HG03095 (cell line): ENCODE measurements around the gene SMIM22.

ENCODE experiments used
- ATAC-seq: cut with Tn5 transposase; IDR thresholded peaks from one replicate; pipeline ENCODE4 v1.9.1; 2021; ENCODE audit warnings: moderate library complexity; ENCODE audit not compliant: unreplicated experiment

SMIM22 gene

DNA sequence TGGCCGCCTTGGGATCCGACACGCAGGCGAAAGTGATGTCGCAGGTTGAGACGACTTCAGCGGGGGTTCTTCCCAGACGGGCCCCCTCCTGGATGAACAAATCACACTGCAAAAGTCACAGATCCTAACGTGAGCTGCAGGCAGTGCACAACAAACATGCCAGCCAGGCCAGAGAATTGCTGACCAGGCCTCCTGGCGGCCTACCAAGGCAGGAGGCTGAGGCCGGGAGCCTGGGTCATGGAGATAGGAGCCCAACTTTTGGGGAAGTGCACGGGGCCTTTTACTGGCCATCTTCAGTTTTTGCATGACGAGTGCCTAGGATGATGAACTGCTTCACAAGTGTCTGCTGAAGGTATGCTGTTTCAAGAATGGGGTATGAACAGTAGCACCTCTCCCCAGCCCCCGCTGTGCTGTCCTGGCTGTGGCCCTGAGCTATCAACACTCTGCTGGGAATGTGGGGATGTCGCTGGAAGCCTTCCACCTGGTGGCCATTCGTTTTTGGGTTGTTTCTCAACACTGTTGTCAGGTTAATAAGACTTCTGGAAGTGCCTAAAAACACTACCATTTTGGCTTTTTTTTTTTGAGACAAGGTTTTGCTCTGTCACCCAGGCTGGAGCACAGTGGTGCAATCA, 19.5 kb downstream of the SMIM22 start:
- ATAC-seq: no peak

DNA sequence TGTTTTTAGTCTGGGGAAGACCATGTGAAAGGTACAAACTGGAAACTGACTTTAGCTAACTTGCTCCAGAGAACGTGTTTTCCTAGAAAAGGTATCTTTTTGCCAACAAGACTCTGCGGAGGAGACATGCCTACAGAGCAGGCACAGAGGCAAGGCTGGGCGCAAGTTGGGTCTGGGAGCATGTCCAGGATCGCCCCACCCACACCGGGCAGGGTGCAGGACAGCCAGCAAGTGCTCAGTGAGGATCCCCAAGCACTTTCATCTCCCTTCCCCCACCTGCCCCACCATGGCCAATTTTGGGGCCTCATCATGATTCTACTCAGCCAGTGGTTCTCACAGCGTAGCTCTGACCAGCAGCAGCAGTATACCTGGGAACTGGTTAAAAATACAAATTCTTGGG, 25.5 kb downstream of the SMIM22 start:
- ATAC-seq: no peak

DNA sequence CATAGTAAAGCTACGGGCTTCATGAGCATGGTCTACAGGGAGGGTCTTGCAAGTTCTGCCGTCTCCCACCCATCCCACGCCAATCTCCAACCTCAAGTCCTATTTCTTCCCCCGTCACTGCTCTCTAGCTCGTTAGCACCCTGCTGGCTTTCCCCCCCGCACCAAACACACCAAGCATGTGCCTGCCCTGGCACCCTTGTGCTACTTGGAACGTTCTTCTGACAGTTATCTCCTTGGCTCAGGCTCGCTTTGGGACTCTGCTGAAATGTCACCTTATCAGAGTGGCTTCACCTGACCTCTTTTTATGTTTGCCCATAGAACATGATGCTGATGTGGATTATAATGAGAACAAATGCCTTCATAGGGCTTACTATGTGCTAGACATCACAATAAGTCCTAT, 30.0 kb downstream of the SMIM22 start:
- no peak for ATAC-seq

DNA sequence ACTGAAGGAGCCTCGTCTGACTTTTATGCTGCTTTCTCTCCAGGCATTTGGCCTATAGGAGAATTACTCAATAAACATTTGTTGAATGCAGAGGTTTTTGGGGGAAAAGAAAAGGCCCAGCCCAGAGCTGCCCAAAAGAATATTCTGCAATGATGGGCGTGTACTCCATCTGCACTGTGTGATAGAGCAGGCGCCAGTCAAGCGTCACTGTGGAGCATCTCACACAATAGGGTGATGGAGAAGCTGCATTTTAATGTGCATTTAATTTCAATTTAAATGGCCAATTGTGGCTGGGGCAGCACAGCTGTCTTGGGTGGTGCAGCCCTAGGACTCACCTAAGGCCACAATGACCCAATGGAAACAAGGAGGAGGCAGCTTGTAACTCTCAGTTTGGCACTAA, 31.4 kb downstream of the SMIM22 start:
- ATAC-seq: no peak

DNA sequence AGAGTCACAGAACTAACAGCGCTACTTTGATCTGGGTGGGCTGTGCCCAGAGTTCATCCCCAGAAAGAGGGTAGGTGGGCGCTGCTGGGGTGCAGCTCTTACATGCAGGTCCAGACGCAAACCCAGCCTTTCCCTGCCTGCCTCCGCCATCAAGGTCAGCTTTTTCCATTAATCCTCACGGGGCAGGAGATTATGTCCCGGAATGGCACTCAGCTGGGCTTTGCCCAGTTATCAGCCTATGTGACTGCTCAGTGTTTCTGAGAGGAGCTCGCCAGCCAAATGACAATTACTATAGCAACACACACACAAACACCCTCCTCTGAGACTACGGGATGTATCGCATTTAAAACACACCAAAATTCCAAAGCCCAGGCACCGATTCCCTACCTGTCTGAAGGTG, 31.8 kb downstream of the SMIM22 start:
- ATAC-seq: no peak

DNA sequence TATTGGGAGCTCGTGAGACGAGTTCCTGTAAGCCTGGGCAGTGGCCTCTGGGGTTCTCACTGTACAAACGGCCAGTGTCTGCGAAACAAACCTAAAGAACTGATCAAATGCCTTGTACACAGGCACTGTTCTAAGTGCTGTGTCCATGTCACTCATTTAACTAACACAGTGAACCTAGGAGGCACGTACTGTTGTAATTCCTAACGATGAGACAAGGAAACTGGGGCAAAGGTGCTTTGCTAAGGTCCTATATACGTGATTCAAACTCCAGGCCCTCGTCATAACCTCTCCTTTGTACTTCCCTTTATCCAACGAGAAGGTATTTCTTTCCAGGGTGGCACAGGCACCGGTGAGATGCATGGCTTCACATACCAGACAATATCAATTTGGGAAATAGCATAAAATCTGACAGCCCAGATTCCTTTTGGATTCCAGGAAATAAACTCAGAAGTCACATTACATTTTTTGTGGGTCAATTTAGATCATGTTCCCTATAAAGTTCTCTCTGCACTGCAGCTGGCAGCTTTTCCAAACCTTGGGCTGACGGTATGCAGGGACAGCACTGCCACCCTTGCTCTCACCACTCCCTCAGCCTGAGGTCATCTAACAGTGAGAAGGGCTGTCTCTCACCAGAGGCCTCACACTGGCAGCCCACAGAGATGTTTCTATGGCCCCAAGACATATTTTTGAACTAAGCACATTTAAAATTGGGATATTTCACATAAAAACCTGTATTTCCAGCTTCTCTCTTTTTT, 33.6 kb downstream of the SMIM22 start:
- ATAC-seq: no peak

DNA sequence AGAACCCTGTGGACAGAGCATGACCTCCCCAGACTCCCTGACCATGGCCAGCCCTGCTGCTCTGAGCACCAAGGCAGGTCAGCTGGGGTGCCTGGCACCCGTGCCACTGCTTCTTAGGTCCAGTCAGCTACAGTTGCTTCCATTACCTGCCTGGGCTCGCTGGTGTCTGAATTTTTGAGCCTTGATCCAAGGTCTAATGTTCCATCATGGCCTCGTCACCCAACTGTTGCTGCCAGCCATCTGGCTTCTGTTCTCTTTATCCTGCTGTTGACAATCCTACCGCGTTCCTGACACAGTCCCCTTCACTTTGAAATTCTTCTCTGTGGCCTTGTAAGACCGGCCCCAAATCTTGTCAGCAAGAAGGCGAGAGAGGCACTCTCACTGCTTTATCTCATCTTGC, 35.2 kb downstream of the SMIM22 start:
- no peak for ATAC-seq

DNA sequence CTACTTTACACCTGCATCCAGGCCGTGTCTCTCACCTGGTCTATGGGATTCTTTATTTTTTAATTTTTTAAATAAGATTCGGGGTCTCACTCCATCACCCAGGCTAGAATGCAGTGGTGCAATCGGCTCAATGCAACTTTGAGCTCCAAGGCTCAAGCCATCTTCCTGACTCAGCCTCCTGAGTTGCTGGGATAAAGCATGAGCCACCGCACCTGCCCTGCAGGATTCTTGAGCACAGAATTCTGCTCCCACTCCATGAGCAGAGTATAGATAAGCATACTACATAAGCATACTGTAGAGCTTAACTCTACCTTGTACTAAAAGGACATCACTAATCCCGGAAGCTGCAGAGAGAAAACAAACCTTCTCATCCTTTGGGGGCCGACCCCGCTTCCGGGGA, 36.4 kb downstream of the SMIM22 start:
- ATAC-seq: no peak

DNA sequence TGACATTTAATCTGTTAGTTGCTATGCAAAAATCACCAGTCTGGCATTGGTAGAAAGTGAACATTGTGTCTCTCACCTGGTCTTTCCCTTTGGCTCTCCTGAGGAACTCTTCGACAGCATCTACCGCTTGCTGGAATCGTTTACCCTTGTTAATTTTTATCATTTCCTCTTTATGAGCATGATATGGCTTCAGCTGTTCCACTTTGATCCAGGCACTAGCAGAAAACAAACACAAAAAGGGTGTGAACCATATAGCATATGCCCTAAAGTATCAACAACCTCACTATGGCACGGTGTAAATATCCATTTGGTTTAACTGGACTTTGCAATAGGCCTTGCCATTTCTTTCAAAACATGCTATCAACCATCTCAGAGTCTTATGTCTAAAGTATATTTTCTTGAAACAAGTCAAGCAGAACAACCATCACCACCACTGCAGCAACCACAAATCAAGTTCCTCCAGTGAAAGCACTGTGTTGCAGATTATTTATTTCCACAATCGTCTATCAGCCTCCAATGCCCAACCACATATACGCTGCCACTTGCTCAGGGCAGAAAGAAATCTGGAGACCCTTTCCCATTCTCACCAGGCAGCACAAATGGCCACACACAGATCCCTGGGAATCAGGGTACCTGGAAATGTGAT, 37.7 kb downstream of the SMIM22 start:
- ATAC-seq: no peak

DNA sequence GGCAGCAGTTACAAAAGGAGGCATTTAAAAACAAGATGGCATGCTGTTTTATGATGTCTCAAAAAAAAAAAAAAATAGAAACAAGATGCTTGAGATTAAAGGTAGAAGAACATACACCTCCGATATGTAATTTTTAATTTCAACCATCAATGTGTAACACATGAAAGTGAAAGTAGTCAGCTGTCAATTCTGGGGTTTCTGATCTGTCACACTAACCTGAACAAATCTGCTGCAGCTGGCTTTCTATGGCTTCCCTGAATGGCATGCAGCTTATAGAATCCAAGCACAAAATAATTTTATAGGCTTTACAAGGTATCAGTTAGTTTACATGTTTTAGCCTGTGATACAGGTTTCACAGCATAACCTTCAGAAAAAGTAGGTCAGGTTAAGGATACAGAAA, 38.4 kb downstream of the SMIM22 start:
- no peak for ATAC-seq

DNA sequence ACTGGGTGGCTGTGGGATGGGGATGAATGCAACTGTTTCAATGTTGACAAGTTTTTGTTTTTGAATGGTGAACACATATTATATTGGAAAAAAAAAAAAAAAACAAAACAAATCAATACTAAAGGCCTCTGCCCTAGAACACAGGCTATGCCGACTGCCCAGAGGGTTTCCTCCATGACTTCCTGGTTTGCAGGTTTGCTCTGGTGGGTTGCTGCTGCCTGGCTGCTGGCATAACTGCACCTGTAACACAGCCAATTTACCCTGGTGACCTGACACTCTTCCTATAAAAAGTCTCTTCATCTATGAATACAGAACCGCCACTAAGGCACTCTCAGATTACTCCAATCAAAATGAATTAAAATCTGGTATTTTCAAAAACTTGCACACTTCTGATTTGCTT, 41.6 kb downstream of the SMIM22 start:
- ATAC-seq: no peak

DNA sequence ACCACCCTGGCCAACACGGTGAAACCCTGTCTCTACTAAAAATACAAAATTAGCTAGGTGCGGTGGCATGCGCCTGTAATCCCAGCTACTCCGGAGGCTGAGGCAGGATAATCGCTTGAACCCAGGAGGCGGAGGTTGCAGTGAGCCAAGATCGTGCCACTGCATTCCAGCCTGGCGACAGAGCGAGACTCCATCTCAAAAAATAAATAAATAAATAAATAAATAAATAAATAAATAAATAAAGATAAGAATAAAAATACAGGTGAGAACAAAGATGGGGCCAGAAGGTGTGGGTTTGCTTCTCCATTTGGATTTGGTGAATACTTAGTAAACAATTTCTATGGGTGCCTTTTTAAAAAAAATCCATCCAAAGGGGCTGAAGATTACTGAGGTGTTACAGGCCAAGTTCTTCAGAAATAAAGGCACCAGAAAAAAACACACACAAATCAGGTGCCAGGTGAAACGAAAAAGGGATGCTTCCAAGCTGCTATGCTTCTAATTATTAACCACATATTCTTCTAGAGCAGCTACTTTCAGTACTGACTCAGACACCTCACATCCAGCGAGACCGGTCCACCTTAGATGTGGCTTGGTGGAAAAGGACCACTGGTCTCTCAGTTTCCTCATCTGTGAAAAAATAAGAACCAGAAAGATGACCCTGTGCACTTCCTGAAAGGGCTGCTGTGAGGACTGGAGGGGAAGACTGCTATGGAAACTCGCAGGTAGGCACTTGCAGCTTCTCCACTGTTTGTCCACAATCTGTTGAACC, 42.7 kb downstream of the SMIM22 start:
- no peak for ATAC-seq

DNA sequence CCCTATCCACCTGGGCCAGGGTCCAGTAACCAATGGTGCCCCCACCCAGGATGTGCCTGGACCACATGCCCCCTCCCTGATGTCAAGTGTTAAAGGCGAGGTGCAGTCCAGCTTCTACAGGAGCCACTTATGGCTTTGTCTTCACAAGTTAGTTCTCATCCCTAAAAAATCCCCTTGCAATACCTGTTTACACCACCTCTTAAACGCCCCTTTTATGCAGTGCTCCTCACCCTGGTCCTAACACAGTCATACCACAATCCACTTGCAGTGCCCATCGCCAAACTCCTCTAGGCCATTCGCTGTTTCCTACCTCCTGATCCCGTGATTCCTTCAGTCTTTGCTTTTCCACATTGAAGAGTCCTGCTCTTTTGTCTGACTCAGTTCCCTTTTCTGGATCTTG, 44.8 kb downstream of the SMIM22 start:
- no peak for ATAC-seq

DNA sequence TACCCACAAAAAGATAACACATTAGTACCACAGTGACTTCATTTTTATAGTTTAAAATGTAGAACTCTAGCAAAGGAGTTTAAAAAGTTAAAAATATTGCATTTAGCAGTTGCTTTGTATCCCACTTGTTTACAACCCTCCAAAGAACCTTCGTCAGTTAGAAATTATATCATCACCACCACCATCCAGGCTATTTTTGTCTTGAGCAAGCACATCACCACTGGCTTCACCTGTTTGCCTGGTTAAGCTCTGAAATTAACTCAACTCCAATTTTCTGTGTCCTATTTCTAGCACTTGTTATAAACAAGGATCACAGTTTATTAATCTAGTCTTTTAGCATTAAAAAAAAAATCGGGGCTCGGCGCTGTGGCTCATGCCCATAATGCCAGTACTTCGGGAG, 45.8 kb downstream of the SMIM22 start:
- no peak for ATAC-seq
